HepG2 (cell line): ENCODE data around the gene GALNT18.

Experiments
- FLYWCH1 ChIP-seq: sonication (generic); formaldehyde crosslinking; IDR thresholded peaks from 2 replicates; pipeline ENCODE4 v1.8.1; 2023; ENCODE audit warnings: mild to moderate bottlenecking, missing genetic modification reagents
- NFKBIZ ChIP-seq: IDR thresholded peaks from 2 replicates; pipeline ENCODE4 v1.6.1; 2018; ENCODE audit warnings: missing genetic modification reagents, missing compliant biosample characterization
- NFYB ChIP-seq: sonication (generic); formaldehyde crosslinking; IDR thresholded peaks from 2 replicates; pipeline ENCODE4 v1.4.0; 2020; ENCODE audit warnings: missing genetic modification reagents
- NONO ChIP-seq, 2 experiments: fragments of 450-650 bp in 1 of 2; sonication (generic) in 1 of 2; formaldehyde crosslinking in 1 of 2; IDR thresholded peaks in 1 of 2; conservative IDR thresholded peaks in 1 of 2; 2 replicates each; pipeline versions ENCODE4 v1.6.1 to v1.8.0; 2017 to 2022; ENCODE audit warnings: mild to moderate bottlenecking in 1 of 2, missing genetic modification reagents in 1 of 2, moderate library complexity in 1 of 2
- PAX8 ChIP-seq: sonication (generic); formaldehyde crosslinking; IDR thresholded peaks from 2 replicates; pipeline ENCODE4 v1.8.0; 2022; ENCODE audit warnings: mild to moderate bottlenecking, missing genetic modification reagents, borderline replicate concordance
- SIN3A ChIP-seq: IDR thresholded peaks from 2 replicates; pipeline ENCODE4 v1.6.1; 2011; ENCODE audit warnings: low read depth, mild to moderate bottlenecking, control low read depth, low read length, borderline replicate concordance
- SMYD3 ChIP-seq: sonication (generic); formaldehyde crosslinking; IDR thresholded peaks from 2 replicates; pipeline ENCODE4 v1.8.1; 2023; ENCODE audit warnings: mild to moderate bottlenecking, missing genetic modification reagents
- TARDBP ChIP-seq: sonication (generic); formaldehyde crosslinking; IDR thresholded peaks from 2 replicates; pipeline ENCODE4 v1.8.0; 2022; ENCODE audit warnings: mild to moderate bottlenecking, missing genetic modification reagents
- ZNF253 ChIP-seq: sonication (generic); formaldehyde crosslinking; IDR thresholded peaks from 2 replicates; pipeline ENCODE4 v1.8.0; 2022; ENCODE audit warnings: mild to moderate bottlenecking, missing genetic modification reagents, borderline replicate concordance
- TF ChIP-seq, protein P1 (sequence below): sonication (generic); formaldehyde crosslinking; IDR thresholded peaks from 2 replicates; pipeline ENCODE4 v1.5.0; 2020; ENCODE audit warnings: mild to moderate bottlenecking, missing genetic modification reagents, moderate library complexity
- TF ChIP-seq, protein P2 (sequence below): sonication (generic); formaldehyde crosslinking; IDR thresholded peaks from 2 replicates; pipeline ENCODE4 v1.5.0; 2020; ENCODE audit warnings: mild to moderate bottlenecking, missing genetic modification reagents
- TF ChIP-seq, protein P3 (sequence below): sonication (generic); formaldehyde crosslinking; IDR thresholded peaks from 2 replicates; pipeline ENCODE4 v1.5.0; 2020; ENCODE audit warnings: missing genetic modification reagents, mild to moderate bottlenecking, borderline replicate concordance
- TF ChIP-seq, protein P4 (sequence below): fragments of 450-650 bp; IDR thresholded peaks from 2 replicates; pipeline ENCODE4 v1.6.1; 2017
- TF ChIP-seq, protein P5 (sequence below): sonication (generic); formaldehyde crosslinking; IDR thresholded peaks from 2 replicates; pipeline ENCODE4 v1.5.0; 2020; ENCODE audit warnings: mild to moderate bottlenecking, missing genetic modification reagents

DNA sequence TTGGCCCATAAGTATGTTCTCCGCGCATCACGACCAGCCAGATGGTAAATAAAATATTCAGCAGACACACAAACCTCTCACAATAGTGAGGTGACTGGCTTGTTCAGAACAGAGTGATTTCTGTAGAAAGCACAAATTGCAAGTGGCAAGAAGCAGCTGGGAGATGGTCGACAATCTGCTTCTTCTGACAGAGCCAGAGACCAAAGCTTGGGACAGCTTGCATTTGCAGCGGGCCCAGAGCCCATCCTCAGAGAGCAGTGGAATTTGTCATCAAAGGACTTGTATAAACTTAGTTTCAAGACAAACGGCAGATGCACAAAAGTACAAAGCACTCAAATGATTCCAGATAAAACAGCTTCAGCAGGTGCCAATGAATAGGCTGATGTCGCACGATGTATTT is 7.6 kb upstream of the GALNT18 start:
- TF ChIP-seq, protein P1, sequence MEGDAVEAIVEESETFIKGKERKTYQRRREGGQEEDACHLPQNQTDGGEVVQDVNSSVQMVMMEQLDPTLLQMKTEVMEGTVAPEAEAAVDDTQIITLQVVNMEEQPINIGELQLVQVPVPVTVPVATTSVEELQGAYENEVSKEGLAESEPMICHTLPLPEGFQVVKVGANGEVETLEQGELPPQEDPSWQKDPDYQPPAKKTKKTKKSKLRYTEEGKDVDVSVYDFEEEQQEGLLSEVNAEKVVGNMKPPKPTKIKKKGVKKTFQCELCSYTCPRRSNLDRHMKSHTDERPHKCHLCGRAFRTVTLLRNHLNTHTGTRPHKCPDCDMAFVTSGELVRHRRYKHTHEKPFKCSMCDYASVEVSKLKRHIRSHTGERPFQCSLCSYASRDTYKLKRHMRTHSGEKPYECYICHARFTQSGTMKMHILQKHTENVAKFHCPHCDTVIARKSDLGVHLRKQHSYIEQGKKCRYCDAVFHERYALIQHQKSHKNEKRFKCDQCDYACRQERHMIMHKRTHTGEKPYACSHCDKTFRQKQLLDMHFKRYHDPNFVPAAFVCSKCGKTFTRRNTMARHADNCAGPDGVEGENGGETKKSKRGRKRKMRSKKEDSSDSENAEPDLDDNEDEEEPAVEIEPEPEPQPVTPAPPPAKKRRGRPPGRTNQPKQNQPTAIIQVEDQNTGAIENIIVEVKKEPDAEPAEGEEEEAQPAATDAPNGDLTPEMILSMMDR (CRISPR knock-in tag), result no peak
- TF ChIP-seq NONO (IDR thresholded peaks at IDR 0.05) (no peak), NONO (CRISPR knock-in tag; conservative IDR thresholded peaks at IDR 0.05) (no peak), PAX8 (no peak), ZNF253 (CRISPR knock-in tag) (no peak), TARDBP (no peak), NFKBIZ (CRISPR knock-in tag) (no peak), NFYB (CRISPR knock-in tag) (no peak), SIN3A (no peak), SMYD3 (CRISPR knock-in tag) (no peak), FLYWCH1 (no peak)
- TF ChIP-seq, protein P2, sequence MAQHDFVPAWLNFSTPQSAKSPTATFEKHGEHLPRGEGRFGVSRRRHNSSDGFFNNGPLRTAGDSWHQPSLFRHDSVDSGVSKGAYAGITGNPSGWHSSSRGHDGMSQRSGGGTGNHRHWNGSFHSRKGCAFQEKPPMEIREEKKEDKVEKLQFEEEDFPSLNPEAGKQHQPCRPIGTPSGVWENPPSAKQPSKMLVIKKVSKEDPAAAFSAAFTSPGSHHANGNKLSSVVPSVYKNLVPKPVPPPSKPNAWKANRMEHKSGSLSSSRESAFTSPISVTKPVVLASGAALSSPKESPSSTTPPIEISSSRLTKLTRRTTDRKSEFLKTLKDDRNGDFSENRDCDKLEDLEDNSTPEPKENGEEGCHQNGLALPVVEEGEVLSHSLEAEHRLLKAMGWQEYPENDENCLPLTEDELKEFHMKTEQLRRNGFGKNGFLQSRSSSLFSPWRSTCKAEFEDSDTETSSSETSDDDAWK (CRISPR knock-in tag), result no peak
- TF ChIP-seq, protein P3, sequence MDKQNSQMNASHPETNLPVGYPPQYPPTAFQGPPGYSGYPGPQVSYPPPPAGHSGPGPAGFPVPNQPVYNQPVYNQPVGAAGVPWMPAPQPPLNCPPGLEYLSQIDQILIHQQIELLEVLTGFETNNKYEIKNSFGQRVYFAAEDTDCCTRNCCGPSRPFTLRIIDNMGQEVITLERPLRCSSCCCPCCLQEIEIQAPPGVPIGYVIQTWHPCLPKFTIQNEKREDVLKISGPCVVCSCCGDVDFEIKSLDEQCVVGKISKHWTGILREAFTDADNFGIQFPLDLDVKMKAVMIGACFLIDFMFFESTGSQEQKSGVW (CRISPR knock-in tag), result no peak
- TF ChIP-seq, protein P4, sequence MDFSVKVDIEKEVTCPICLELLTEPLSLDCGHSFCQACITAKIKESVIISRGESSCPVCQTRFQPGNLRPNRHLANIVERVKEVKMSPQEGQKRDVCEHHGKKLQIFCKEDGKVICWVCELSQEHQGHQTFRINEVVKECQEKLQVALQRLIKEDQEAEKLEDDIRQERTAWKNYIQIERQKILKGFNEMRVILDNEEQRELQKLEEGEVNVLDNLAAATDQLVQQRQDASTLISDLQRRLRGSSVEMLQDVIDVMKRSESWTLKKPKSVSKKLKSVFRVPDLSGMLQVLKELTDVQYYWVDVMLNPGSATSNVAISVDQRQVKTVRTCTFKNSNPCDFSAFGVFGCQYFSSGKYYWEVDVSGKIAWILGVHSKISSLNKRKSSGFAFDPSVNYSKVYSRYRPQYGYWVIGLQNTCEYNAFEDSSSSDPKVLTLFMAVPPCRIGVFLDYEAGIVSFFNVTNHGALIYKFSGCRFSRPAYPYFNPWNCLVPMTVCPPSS, result no peak
- TF ChIP-seq, protein P5, sequence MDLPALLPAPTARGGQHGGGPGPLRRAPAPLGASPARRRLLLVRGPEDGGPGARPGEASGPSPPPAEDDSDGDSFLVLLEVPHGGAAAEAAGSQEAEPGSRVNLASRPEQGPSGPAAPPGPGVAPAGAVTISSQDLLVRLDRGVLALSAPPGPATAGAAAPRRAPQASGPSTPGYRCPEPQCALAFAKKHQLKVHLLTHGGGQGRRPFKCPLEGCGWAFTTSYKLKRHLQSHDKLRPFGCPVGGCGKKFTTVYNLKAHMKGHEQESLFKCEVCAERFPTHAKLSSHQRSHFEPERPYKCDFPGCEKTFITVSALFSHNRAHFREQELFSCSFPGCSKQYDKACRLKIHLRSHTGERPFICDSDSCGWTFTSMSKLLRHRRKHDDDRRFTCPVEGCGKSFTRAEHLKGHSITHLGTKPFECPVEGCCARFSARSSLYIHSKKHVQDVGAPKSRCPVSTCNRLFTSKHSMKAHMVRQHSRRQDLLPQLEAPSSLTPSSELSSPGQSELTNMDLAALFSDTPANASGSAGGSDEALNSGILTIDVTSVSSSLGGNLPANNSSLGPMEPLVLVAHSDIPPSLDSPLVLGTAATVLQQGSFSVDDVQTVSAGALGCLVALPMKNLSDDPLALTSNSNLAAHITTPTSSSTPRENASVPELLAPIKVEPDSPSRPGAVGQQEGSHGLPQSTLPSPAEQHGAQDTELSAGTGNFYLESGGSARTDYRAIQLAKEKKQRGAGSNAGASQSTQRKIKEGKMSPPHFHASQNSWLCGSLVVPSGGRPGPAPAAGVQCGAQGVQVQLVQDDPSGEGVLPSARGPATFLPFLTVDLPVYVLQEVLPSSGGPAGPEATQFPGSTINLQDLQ (CRISPR knock-in tag), result no peak
